ENCODE results near the gene TAP2.

TAP2 gene

DNA sequence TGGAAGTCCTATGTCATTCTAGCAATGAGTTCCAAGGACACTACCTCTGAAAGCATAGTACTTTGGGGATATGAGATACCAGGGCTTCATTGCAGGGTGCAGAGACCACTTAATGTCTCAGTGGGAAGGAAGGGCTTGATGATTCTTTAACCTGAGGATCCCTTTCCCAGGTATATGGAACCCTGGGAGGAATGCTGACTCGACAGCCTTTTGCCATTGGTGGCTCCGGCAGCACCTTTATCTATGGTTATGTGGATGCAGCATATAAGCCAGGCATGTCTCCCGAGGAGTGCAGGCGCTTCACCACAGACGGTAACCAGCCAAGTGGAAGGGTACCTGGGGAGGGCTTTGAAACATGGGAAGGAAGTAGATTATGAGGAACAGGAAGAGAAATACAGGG, 19.7 kb upstream of the TAP2 start:
- Histone ChIP-seq H3K36me3 (ENCODE audit: insufficient read depth, low read length) (no peaks in the 10 kb centered on the region), H3K4me3 (no peak overlapping the region), H3K27ac (no peak overlapping the region), H3K9ac (ENCODE audit: insufficient read length) (no peak overlapping the region), H3K9me3 (ENCODE audit: low read depth, low read length) (no peaks in the 10 kb centered on the region)
- DNase-seq (ENCODE audit: low read depth, low spot score): no peak
- TF ChIP-seq FOXP2 (optimal IDR thresholded peaks at IDR 0.05; ENCODE audit: control extremely low read depth, extremely low read length, insufficient read depth): no peak
- TF ChIP-seq EZH2 (IDR thresholded peaks at IDR 0.05): no peak
- TF ChIP-seq POLR2AphosphoS5 (IDR thresholded peaks at IDR 0.05; ENCODE audit: borderline replicate concordance, low read depth, low read length): no peak

DNA sequence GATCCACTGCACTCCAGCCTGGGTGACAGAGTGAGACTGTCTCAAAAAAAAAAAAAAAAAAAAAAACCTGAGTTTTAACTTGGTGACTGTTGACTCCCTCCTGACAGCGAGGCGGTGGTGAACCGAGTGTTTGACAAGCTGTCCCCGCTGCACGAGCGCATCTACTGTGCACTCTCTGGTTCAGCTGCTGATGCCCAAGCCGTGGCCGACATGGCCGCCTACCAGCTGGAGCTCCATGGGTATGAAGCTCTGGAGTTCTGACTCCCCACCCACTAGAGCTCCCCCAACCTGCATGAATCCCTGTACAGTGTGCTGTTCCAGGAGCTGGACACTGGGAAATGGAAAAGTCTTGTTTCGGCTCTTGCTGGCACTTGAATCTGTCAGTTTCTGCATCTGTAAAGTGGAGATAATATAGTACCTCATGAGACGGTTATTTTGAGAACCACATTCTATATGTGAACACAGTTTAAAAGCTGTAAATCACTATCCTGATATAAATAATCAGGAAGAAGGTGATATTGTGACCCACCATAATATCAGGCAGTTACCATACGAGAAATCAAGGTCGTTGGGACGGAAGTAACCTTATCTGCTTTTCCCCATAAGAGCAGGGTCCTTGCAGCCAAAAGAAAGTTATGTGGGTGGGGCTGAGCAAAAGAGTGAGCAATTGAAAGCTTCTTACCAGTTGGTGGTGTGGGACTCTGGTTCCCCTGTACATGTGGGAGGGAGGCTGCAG, 18.8 kb upstream of the TAP2 start:
- Histone ChIP-seq H3K9me3 (ENCODE audit: low read depth, low read length) (no peaks in the 10 kb centered on the region), H3K9ac (ENCODE audit: insufficient read length) (no peak overlapping the region), H3K36me3 (ENCODE audit: insufficient read depth, low read length) (no peaks in the 10 kb centered on the region), H3K4me3 (no peak overlapping the region), H3K27ac (no peak overlapping the region)
- no peak for DNase-seq (ENCODE audit: low read depth, low spot score)
- no peak for TF ChIP-seq POLR2AphosphoS5 (IDR thresholded peaks at IDR 0.05; ENCODE audit: borderline replicate concordance, low read depth, low read length)
- no peak for TF ChIP-seq FOXP2 (optimal IDR thresholded peaks at IDR 0.05; ENCODE audit: control extremely low read depth, extremely low read length, insufficient read depth)
- no peak for TF ChIP-seq EZH2 (IDR thresholded peaks at IDR 0.05)

DNA sequence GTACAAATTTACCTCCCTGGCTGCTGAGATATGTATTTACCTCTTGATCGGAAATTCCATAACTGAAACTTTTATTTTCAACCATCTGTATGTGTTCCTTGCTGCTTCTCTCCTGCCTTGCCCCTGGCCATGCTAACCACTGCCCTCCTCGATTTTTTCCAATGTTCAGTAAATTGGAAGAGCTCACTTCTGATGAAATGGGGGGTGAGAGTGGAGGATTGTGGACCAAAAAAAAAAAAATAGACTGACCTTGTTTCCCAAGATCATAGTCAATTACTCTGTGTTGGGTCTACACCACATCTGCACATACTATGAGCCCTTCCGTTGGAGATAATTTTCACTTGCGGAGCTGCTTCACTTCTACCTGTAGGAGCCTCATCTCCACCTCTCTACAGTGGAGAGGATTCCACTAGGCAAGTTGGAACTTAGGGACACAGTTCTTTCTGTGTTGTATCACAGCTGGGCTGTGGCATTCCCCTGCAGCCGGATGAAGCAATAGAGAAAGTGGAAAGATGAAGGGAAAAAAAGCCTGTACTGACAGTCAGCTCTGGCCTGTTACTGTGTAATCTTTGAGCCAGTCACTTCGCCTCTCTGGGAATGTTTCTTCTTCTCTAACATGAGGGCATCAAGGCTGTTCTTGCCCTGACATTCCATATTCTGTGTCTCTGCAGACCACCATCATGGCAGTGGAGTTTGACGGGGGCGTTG, 17.1 kb upstream of the TAP2 start:
- H3K36me3 ChIP-seq (ENCODE audit: insufficient read depth, low read length): no peaks in the 10 kb centered on the region
- H3K9ac ChIP-seq (ENCODE audit: insufficient read length): no peak overlapping the region
- no peak for TF ChIP-seq FOXP2 (optimal IDR thresholded peaks at IDR 0.05; ENCODE audit: control extremely low read depth, extremely low read length, insufficient read depth)
- no peak for TF ChIP-seq EZH2 (IDR thresholded peaks at IDR 0.05)
- H3K9me3 ChIP-seq (ENCODE audit: low read depth, low read length): no peaks in the 10 kb centered on the region
- DNase-seq (ENCODE audit: low read depth, low spot score): no peak
- H3K27ac ChIP-seq: no peak overlapping the region
- H3K4me3 ChIP-seq: no peak overlapping the region

DNA sequence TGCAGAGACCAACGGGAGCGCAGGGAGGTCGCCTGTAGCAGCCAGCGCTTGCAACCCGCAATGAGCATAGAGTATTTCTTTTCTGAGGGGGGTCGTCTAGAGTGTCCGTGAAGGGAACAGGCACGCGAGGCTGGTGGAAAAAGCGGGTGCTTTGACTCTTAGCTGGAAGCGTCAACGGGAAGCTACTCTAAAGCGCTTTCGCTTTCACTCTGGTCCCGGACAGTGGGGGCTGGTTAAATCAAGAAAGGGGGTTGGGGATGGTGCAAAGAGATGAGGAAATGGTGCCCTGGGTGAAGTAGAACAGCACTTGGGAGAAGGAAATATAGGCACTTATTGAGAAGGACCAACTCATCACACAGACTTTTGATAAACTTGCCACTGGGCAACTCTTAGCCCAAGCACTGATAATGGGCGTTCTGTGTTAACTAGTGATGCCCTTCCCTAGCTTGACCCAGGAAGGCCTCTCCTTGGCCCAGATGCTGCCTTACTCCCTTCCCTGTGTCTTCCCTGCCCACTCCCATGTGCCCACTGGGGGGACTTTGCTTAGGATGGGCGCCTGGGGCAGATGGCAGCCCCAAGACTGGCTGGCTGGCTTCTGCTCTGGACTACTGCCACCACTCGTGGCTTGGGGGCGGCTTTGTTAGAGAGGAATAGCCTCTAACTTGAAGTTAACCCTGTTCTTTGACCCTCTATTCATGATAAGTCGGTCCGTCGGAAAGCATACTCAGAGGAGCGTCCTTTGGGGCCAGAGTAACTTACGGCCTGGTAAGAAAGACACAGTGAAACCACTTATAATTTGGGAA, 16.0 kb upstream of the TAP2 start:
- Histone ChIP-seq H3K27ac (no peak overlapping the region), H3K9ac (ENCODE audit: insufficient read length) (no peak overlapping the region), H3K9me3 (ENCODE audit: low read depth, low read length) (no peaks in the 10 kb centered on the region), H3K4me3 (peak overlapping the region; percentile 92), H3K36me3 (ENCODE audit: insufficient read depth, low read length) (no peaks in the 10 kb centered on the region)
- TF ChIP-seq FOXP2 (optimal IDR thresholded peaks at IDR 0.05; ENCODE audit: control extremely low read depth, extremely low read length, insufficient read depth) (no peak), EZH2 (IDR thresholded peaks at IDR 0.05) (no peak), POLR2AphosphoS5 (IDR thresholded peaks at IDR 0.05; ENCODE audit: borderline replicate concordance, low read depth, low read length) (no peak)
- DNase-seq (ENCODE audit: low read depth, low spot score): no peak

DNA sequence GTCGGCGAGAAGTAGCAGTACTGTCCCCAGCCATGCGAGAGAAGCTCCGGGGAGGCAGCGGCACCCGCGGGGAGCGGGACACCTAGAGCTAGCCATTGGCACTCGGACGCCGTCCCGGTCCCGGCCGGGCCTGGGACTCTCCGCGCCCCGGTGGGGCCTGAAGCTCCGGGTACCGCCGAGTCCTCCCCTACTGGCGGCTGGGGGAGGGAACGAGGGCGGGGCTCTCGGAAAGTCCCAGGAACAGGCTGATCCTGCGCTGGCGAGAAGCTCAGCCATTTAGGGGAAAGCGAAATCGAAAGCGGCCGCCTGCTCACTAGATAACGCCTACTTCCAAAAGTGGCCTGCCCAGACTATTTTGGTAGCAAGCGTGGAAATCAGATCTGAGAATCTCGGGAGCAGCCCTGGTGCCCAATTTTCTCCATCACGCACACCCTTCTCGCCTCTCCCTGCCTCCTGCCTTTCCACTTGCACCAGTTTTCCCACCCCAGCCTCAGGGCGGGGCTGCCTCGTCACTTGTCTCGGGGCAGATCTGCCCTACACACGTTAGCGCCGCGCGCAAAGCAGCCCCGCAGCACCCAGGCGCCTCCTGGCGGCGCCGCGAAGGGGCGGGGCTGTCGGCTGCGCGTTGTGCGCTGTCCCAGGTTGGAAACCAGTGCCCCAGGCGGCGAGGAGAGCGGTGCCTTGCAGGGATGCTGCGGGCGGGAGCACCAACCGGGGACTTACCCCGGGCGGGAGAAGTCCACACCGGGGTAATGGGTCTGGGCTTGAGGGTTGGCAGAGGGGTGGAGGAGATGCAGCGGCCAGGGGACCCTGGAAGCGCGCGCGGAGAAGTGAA, 15.2 kb upstream of the TAP2 start, which contains the start of the genes PSMB9 and TAP1:
Gene PSMB9, plus strand, starts transcription at position 652 of the 835 bp plus-strand sequence. Its CDS starts 38 bp downstream, at position 690.
Gene TAP1, minus strand, starts transcription at position 164 of the 835 bp plus-strand sequence. Its CDS starts 68 bp downstream, at position 96.
- Histone ChIP-seq H3K27ac (0 out of 2 replicates have a peak within 1 kb of the TSS, but pooled peaks have one; percentile 34), H3K4me3 (peak within 1 kb of the TSS; percentile 92), H3K9ac (ENCODE audit: insufficient read length) (peak within 1 kb of the TSS; percentile 65), H3K9me3 (ENCODE audit: low read depth, low read length) (no peaks in the 10 kb centered on the region), H3K36me3 (ENCODE audit: insufficient read depth, low read length) (no peaks in the 10 kb centered on the region)
- TF ChIP-seq POLR2AphosphoS5 (IDR thresholded peaks at IDR 0.05; ENCODE audit: borderline replicate concordance, low read depth, low read length): no peak
- TF ChIP-seq FOXP2 (optimal IDR thresholded peaks at IDR 0.05; ENCODE audit: control extremely low read depth, extremely low read length, insufficient read depth): peak; percentile 30
- peak; percentile 50 for DNase-seq (ENCODE audit: low read depth, low spot score)

DNA sequence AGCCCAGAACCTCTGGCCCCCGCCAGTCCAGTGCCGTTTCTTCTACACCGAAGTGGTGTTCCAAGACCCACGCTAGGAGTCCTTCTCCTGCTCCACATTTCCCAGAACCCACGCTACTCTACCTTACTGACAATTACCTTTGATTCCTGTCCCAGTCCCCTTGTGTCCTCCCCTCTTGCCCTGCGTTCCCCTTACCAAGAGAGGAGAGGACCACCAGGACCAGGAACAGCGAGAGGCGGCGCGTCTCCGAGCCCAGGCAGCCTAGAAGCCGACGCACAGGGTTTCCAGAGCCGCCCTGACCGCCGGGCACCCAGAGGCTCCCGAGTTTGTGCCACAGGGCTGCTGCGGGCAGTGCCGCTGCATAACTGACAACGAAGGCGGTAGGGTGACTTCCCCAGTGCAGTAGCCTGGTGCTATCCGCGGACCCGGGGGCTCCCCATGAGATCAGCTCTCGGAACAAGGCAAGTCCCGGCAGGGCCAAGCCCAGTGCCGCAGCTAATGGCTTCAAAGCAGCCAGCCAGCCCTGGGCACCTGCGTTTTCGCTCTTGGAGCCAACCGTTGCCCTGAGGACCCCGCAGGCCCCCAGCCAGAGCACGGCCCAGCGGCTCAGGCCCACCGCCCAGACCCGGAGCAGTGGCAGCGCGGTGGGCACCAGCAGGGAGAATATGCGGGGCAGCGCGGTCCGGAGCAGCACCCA, 14.5 kb upstream of the TAP2 start:
- TF ChIP-seq EZH2 (IDR thresholded peaks at IDR 0.05): no peak
- no peak for TF ChIP-seq FOXP2 (optimal IDR thresholded peaks at IDR 0.05; ENCODE audit: control extremely low read depth, extremely low read length, insufficient read depth)
- no peak for TF ChIP-seq POLR2AphosphoS5 (IDR thresholded peaks at IDR 0.05; ENCODE audit: borderline replicate concordance, low read depth, low read length)
- DNase-seq (ENCODE audit: low read depth, low spot score): no peak
- H3K36me3 ChIP-seq (ENCODE audit: insufficient read depth, low read length): no peaks in the 10 kb centered on the region
- peak overlapping the region; percentile 92 for H3K4me3 ChIP-seq
- no peaks in the 10 kb centered on the region for H3K9me3 ChIP-seq (ENCODE audit: low read depth, low read length)
- H3K9ac ChIP-seq (ENCODE audit: insufficient read length): peak overlapping the region; percentile 65
- H3K27ac ChIP-seq: no peak overlapping the region

All from SK-N-MC (cell line).